ENCODE measurements around the gene SDK2.

DNA sequence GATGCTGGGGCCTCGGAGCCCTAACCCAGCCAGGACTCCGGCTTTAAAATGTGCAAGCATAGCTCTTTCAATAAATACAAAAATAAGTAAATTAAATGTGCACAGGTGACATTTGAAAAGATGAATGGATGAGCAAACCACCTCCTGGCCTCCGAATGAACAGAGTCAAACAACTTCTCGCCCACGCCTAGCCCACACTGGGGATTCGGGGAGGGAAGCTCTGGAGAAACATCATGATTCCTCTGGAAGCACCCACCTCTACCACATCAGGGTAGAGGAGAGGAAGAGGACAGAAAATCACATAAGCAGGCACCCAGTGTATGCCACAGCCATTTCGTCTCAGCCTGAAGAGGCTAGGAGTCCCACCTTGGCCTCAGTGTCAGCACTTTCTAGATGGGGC is 105.8 kb downstream of the SDK2 start:
- TF ChIP-seq POLR2A (IDR thresholded peaks at IDR 0.05) (no peak), CTCF (IDR thresholded peaks at IDR 0.05) (no peak)

All from prostate gland (tissue), 2 donors.